ENCODE data around the gene WDFY4.

WDFY4 gene

GRCh38 chr10:48656241-48656913 lies 28.3 kb upstream of the WDFY4 start:
- peak; percentile 74 to 86 for DNase-seq (ENCODE audit: low read depth in 2 of 2)

- no peak for DNase-seq (ENCODE audit: low read depth in 2 of 2)
Observed at GRCh38 chr10:48656914-48657305, 27.8 kb upstream of the WDFY4 start.

DNA sequence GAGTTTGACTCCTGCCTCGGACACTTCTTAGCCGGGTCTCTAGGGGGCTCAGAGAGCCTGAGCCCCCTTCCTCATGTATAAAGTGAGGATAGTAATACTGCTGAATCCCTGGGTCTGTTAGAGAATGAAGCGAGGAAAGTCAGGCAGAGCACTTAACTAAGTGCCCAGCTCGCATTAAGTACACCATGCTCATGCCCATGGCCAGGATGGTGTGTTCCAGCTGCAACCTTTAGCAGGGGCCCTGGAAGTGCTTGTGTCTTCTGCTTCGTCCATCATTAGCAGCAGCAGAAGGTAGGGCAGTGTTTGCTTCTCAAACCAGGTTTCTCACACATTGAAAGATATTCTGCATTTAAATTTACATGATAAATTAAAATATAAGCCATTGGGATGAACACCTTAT lies 27.3 kb upstream of the WDFY4 start:
- no peak for DNase-seq (ENCODE audit: low read depth in 2 of 2)

DNA sequence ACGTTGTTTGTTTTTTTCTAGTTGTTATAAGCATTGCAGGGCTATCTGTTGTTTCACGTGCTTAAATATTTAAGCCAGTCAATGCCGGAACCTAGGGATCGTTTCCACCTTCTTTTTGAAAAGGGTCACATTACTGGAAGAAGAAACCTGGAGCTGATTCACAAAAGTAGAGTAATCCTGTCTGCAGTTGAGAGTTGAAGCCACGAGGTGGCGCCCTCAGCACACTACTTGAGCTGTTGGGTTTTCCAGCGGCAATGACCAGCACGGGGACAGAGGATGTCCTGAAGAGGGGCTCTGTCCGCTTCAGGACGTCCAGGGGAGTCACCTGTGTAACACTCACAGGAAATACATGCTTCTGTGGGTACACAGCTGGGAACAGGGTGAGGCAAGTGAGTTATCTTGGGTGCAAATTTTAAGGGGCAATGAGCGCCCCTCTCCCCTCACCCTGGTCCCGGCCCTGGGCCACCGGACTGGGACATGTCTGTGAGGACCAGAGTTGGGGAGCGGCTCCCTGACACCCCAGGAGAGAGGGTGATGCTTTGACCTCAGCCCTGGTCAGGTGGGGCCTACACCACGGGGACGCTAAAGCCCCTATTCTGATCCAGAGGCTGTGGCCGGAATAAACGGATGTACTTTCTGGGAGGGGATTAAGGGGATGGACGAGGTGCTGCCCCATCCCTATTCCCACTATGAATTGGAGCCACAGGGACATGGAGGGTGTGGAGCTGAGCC lies 26.3 kb upstream of the WDFY4 start:
- peak in 1 of 2 experiments; percentile 52 for DNase-seq (ENCODE audit: low read depth in 2 of 2)

DNA sequence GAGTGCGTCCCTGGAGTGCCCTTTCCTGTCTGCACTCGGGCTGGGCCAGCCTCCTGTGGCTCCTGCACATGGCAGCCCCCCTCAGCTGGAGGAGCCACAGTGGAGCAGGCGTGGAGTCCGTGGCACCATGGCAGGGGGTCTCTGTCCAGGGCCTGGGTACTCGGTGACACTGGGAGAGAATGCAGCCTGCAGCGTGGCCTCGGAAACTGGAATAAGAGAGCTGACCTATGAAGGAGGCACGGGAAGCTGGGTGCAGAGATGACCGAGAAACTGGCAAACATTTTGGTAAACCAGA lies 25.8 kb upstream of the WDFY4 start:
- no peak for DNase-seq (ENCODE audit: low read depth in 2 of 2)

GRCh38 chr10:48659790-48660189 lies 24.9 kb upstream of the WDFY4 start:
- DNase-seq (ENCODE audit: low read depth in 2 of 2): no peak

DNA sequence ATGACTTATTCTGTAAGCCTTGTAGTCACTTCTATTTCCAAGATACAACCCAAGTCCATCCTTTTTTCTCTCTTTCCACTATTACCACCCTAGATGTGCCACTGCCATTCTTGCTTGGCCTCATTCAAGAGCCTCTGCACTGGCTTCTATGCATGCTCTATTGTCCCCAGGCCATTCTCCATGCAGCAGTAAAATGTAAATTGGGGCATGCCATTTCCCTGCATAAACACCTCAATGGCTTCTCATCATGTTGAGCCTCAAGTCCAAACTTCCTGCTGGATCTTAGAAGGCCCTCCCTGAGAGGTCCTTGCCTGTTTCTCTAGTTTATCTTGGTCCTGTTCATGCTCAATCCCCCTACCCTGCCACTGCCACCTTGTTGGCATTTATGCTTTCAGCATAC lies 23.2 kb upstream of the WDFY4 start:
- no peak for DNase-seq (ENCODE audit: low read depth in 2 of 2)

GRCh38 chr10:48667960-48668590 lies 16.6 kb upstream of the WDFY4 start:
- DNase-seq (ENCODE audit: low read depth in 2 of 2): no peak

DNA sequence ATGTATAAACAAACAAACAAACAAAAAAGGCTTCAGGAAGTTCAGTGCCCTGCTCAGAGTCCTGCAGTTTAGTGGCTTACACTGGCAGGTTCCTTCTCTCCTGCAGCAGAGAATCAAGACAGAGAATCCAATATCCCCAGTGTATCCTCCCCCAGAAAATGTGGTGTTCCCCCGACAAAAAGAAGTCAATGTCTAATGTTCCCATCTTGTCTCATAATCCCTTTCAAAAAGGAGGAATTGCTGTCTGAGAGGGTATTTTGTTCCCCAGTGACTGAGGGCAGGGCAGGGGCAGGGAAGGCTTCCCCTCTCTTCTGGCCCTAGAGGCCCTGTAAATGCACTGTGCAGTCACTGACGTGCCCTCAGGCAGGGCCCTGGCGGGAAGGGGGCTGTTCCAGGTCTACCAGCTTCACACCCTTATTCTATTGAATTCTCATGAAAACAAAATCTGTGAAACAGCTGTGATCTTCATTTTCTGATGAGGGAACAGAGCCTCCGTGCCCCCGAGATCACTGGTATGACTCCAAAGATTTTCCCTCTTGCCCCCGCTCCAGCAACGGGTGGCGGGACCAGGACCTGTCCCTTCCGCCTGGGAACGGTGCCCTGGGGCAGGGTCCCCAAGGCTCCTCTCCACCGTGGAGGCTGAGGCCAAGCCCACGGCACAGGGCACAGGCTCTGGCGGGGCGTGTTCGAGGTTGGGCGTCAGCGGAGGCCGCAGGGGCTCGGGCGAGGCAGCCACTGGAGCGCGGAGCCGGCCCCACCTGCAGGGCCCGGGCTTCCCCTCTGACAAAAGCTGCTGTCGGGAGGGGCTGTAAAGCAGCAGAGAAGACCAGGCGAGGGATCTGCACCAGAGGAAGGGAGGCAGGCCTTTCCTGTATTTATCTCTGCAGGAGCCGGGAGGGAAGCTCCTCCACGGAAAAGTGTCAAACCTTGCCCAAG lies 13.4 kb upstream of the WDFY4 start:
- DNase-seq (ENCODE audit: low read depth in 2 of 2): no peak

- DNase-seq (ENCODE audit: low read depth in 2 of 2): no peak
Observed at GRCh38 chr10:48671914-48672595, 12.6 kb upstream of the WDFY4 start.

- no peak for DNase-seq (ENCODE audit: low read depth in 2 of 2)
Observed at GRCh38 chr10:48672596-48673265, 11.9 kb upstream of the WDFY4 start.

DNA sequence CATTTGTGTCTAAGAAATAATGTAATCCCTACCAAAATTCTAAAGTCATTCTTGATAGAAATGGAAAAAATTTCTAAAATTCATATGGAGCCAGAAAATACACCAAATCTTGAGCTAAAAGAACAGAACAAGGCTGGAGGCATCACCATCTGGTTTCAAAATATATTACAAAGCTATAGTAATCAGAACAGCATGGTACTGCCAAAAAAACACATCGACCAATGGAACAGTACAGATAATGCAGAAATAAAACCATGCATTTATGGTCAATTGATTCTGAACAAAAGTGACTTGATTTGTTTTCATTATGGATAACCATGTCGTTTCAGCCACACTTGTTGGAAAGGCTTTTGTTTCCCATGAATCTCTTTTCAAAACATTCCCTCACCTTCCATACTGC lies 7.0 kb upstream of the WDFY4 start:
- no peak for DNase-seq (ENCODE audit: low read depth in 2 of 2)

- no peak for DNase-seq (ENCODE audit: low read depth in 2 of 2)
Observed at GRCh38 chr10:48678041-48678440, 6.6 kb upstream of the WDFY4 start.

DNA sequence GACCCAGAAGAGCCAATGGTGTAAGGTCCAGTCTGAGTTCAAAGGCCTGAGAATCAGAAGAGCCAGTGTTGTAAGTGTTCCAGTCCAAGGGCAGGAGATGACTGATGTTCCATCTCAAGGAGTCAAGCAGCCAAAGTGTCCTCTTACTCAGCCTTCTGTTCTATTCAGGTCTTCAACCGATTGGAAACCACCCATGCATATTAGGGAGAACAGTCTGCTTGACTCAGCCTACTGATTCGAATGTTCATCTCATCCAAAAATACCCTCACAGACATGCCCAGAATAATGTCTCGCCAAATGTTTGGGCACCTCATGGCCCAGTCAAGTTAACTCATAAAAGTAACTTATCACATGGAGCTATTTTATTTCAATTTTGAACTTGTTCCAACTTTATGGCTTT lies 2.9 kb upstream of the WDFY4 start:
- DNase-seq (ENCODE audit: low read depth in 2 of 2): no peak

DNA sequence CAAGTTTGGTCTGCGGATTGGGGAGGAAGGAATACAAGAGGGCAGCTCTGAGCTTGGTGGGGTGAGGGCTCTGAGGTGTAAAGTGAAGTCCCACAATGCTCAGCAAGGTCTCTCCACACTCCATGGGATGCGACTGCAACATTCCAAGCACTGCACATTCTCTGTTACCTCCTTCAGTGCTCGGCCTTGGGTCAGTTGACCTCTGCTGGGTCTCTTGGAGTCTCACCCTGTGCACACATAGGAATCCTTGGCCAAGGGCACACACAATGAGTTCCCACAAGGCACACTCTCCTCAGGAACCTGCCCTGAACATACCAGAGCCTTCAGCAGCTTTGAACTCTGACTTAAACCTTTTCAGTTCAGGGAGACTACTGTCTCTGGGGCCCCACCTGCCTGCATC lies 2.4 kb upstream of the WDFY4 start:
- DNase-seq (ENCODE audit: low read depth in 2 of 2): no peak

- DNase-seq (ENCODE audit: low read depth in 2 of 2): no peak
Observed at GRCh38 chr10:48683424-48683823, 1.2 kb upstream of the WDFY4 start.

DNA sequence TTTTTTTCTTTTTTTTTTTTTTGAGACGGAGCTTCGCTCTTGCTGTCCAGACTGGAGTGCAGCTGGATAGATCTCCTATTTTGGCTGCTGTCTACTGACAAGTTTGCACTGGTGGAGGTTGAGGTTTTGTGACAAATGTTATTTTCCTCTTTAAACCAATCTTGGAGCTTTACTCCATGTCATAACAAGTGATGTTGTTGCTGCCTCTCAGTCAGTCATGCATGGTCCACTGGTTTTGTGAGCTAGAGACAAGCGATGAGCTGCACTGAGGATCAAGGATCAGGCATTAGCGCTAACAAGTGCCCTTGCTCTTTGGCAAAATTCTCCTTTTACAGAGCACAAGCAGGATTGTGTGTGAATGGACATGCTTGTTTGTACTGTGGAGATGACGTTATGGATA lies 805 bp upstream of the WDFY4 start:
- DNase-seq (ENCODE audit: low read depth in 2 of 2): no peak

GRCh38 chr10:48684463-48684791 lies 246 bp upstream of the WDFY4 start:
- DNase-seq (ENCODE audit: low read depth in 2 of 2): no peak

DNA sequence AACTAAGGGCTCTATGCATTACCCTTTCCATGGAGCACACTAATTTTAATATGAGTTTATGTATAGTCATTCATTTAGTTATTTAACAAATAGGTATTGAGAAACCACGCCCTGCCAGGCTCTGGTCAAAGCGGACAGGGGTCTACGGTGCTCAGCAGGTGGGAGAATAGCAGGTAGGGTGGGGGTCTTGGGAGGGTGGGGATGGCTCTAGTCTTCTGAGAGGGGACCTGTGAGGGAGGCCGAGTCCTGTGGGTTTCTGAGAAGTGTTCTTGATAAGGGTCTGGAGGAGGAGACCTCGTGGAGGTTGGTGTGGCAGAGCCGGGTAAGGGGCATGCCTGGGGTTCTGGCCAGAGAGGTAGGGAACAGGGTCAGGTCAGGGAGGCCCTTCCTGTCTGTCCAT lies 1.1 kb downstream of the WDFY4 start:
- no peak for DNase-seq (ENCODE audit: low read depth in 2 of 2)

GRCh38 chr10:48690791-48691660 lies 6.4 kb downstream of the WDFY4 start:
- no peak for DNase-seq (ENCODE audit: low read depth in 2 of 2)
